H9 (cell line): ENCODE results near the gene DTNBP1. TPM values are rescaled to one million over a fixed set of nuclear protein-coding genes. Genes with fewer than 3 reads are reported as not detected.

Experiments
- DNase-seq: peaks from one replicate; pipeline ENCODE4 v3.0.0-alpha.2; 2017
- H2AFZ ChIP-seq: one replicate; pipeline ENCODE4 v1.6.1; 2013; ENCODE audit warnings: mild to moderate bottlenecking, low read length, control low read depth, moderate library complexity
- H2AK5ac ChIP-seq: 2 replicates; pipeline ENCODE4 v1.6.1; 2013; ENCODE audit warnings: low read length, control low read depth, mixed read lengths; ENCODE audit not compliant: insufficient read length
- H2BK120ac ChIP-seq: one replicate; pipeline ENCODE4 v1.6.1; 2013; ENCODE audit warnings: low read depth, mild to moderate bottlenecking, low read length, control low read depth, inconsistent platforms; ENCODE audit not compliant: poor library complexity, severe bottlenecking
- H2BK12ac ChIP-seq: 2 replicates; pipeline ENCODE4 v1.6.1; 2013; ENCODE audit warnings: low read length, control low read depth, mixed read lengths, low read depth; ENCODE audit not compliant: insufficient read length
- H2BK15ac ChIP-seq: 2 replicates; pipeline ENCODE4 v1.6.1; 2013; ENCODE audit warnings: low read depth, low read length, control low read depth
- H2BK20ac ChIP-seq: one replicate; pipeline ENCODE4 v1.6.1; 2013; ENCODE audit warnings: low read depth, mild to moderate bottlenecking, low read length, control low read depth, inconsistent platforms; ENCODE audit not compliant: poor library complexity, severe bottlenecking
- H2BK5ac ChIP-seq: 2 replicates; pipeline ENCODE4 v1.6.1; 2013; ENCODE audit warnings: low read length, control low read depth, mixed read lengths; ENCODE audit not compliant: insufficient read length
- H3K14ac ChIP-seq: 2 replicates; pipeline ENCODE4 v1.6.1; 2013; ENCODE audit warnings: low read length, control low read depth; ENCODE audit not compliant: insufficient read depth
- H3K18ac ChIP-seq: 2 replicates; pipeline ENCODE4 v1.6.1; 2013; ENCODE audit warnings: low read depth, mild to moderate bottlenecking, mixed read lengths, low read length, control low read depth; ENCODE audit not compliant: insufficient read length
- H3K23ac ChIP-seq: 2 replicates; pipeline ENCODE4 v1.6.1; 2013; ENCODE audit warnings: low read length, control low read depth, mixed read lengths, low read depth; ENCODE audit not compliant: insufficient read length
- H3K23me2 ChIP-seq: 2 replicates; pipeline ENCODE4 v1.6.1; 2013; ENCODE audit warnings: low read depth, mild to moderate bottlenecking, mixed read lengths, low read length, control low read depth; ENCODE audit not compliant: insufficient read length, poor library complexity, severe bottlenecking
- H3K27ac ChIP-seq: 2 replicates; pipeline ENCODE4 v1.5.1; 2013; ENCODE audit warnings: low read length, control low read depth, mixed read lengths, low read depth; ENCODE audit not compliant: insufficient read length
- H3K27me3 ChIP-seq: 2 replicates; pipeline ENCODE4 v1.6.1; 2013; ENCODE audit warnings: low read length, control low read depth, inconsistent platforms; ENCODE audit not compliant: insufficient read depth
- H3K4ac ChIP-seq: 2 replicates; pipeline ENCODE4 v1.6.1; 2013; ENCODE audit warnings: low read depth, mild to moderate bottlenecking, control low read depth, inconsistent platforms, low read length, moderate library complexity
- H3K4me1 ChIP-seq: 2 replicates; pipeline ENCODE4 v1.6.1; 2013; ENCODE audit warnings: low read length, control low read depth, inconsistent platforms; ENCODE audit not compliant: insufficient read depth
- H3K4me2 ChIP-seq: 2 replicates; pipeline ENCODE4 v1.6.1; 2013; ENCODE audit warnings: low read length, control low read depth, mixed read lengths; ENCODE audit not compliant: insufficient read length, insufficient read depth
- H3K56ac ChIP-seq: 2 replicates; pipeline ENCODE4 v1.6.1; 2013; ENCODE audit warnings: low read depth, mild to moderate bottlenecking, mixed read lengths, low read length, control low read depth; ENCODE audit not compliant: insufficient read length
- H3K79me1 ChIP-seq: 2 replicates; pipeline ENCODE4 v1.6.1; 2013; ENCODE audit warnings: low read depth, mild to moderate bottlenecking, moderate library complexity, low read length, control low read depth, inconsistent platforms; ENCODE audit not compliant: insufficient read depth, poor library complexity, severe bottlenecking
- H3K79me2 ChIP-seq: 2 replicates; pipeline ENCODE4 v1.6.1; 2013; ENCODE audit warnings: low read length, control low read depth, inconsistent platforms; ENCODE audit not compliant: insufficient read depth
- H3K9ac ChIP-seq: 2 replicates; pipeline ENCODE4 v1.6.1; 2013; ENCODE audit warnings: low read length, control low read depth, mixed read lengths; ENCODE audit not compliant: insufficient read length; ENCODE audit errors: extremely low read depth
- H3K9me3 ChIP-seq: one replicate; pipeline ENCODE4 v1.6.1; 2013; ENCODE audit warnings: low read depth, low read length, inconsistent platforms; ENCODE audit not compliant: control insufficient read depth
- H3T11ph ChIP-seq: one replicate; pipeline ENCODE4 v1.6.1; 2013; ENCODE audit warnings: mild to moderate bottlenecking, low read length, control low read depth, inconsistent platforms
- H4K20me1 ChIP-seq: one replicate; pipeline ENCODE4 v1.6.1; 2013; ENCODE audit not compliant: control insufficient read depth, insufficient read length, insufficient read depth
- H4K5ac ChIP-seq: 2 replicates; pipeline ENCODE4 v1.6.1; 2013; ENCODE audit warnings: low read depth, mild to moderate bottlenecking, mixed read lengths, low read length, control low read depth; ENCODE audit not compliant: insufficient read length
- H4K8ac ChIP-seq: replicated peaks from 2 replicates; pipeline ENCODE4 v1.6.1; 2013; ENCODE audit warnings: low read length, control low read depth, mixed read lengths, low read depth; ENCODE audit not compliant: insufficient read length
- H4K91ac ChIP-seq: 2 replicates; pipeline ENCODE4 v1.6.1; 2013; ENCODE audit warnings: low read depth, mild to moderate bottlenecking, moderate library complexity, mixed read lengths, low read length, control low read depth; ENCODE audit not compliant: insufficient read length
- H3K27ac Mint-ChIP-seq, 3 experiments: 2 replicates in 2 of 3; 3 replicates in 1 of 3; pipeline ENCODE4 v1.8.0; 2020 to 2021; ENCODE audit warnings: mixed read lengths in 3 of 3, mild to moderate bottlenecking in 1 of 3, moderate library complexity in 1 of 3
- H3K27me3 Mint-ChIP-seq: 2 replicates; pipeline ENCODE4 v1.8.0; 2021; ENCODE audit warnings: low read depth, mild to moderate bottlenecking, moderate library complexity, mixed read lengths
- H3K36me3 Mint-ChIP-seq, 3 experiments: 2 replicates in 2 of 3; 3 replicates in 1 of 3; pipeline ENCODE4 v1.8.0; 2020 to 2021; ENCODE audit warnings: low read depth in 3 of 3, mixed read lengths in 3 of 3; ENCODE audit not compliant: insufficient read depth in 1 of 3
- H3K4me1 Mint-ChIP-seq, 2 experiments: 2 replicates each; pipeline ENCODE4 v1.8.0; 2020; ENCODE audit warnings: mixed read lengths in 2 of 2
- H3K4me3 Mint-ChIP-seq, 2 experiments: 2 replicates in 1 of 2; 3 replicates in 1 of 2; pipeline ENCODE4 v1.8.0; 2020 to 2021; ENCODE audit warnings: mild to moderate bottlenecking in 2 of 2, mixed read lengths in 2 of 2, moderate library complexity in 1 of 2
- H3K9me3 Mint-ChIP-seq, 2 experiments: 2 replicates in 1 of 2; 3 replicates in 1 of 2; pipeline ENCODE4 v1.8.0; 2020; ENCODE audit warnings: mild to moderate bottlenecking in 2 of 2, mixed read lengths in 2 of 2, moderate library complexity in 1 of 2
- CTCF ChIP-seq: fragments of 200-600 bp; sonication (generic); conservative IDR thresholded peaks from 3 replicates; pipeline ENCODE4 v1.8.0; 2021; ENCODE audit warnings: antibody characterized with exemption, mild to moderate bottlenecking
- WGBS: extraction: QIAGEN DNeasy Blood & Tissue Kit; methylation state at CpG from one replicate; pipeline ENCODE4 v1.1.7; 2013; ENCODE audit warnings: missing lambda C conversion rate, low lambda C conversion rate, mixed read lengths; ENCODE audit not compliant: insufficient read length; ENCODE audit errors: extremely low coverage; 5-methylcytosine and 5-hydroxymethylcytosine counted together
- total RNA-seq: library from RNA; stranded (reverse); gene quantifications from 2 replicates; pipeline ENCODE4 v1.2.1, GENCODE V29; 2021

DTNBP1 gene
- total RNA-seq, 1 experiment from 2014 or later, result 12.9 TPM

GRCh38 chr6:15560713-15561112 lies 102.1 kb downstream of the DTNBP1 start:
- Histone ChIP-seq H3K27ac (no peak overlapping the region), H2BK20ac (no peak overlapping the region)
- no peaks in the 10 kb centered on the region for H3K36me3 Mint-ChIP-seq

More at GRCh38 chr6:15560713-15561112, 102.1 kb downstream of the DTNBP1 start:
- Histone ChIP-seq H4K91ac (no peak overlapping the region), H2BK5ac (no peak overlapping the region), H3K23ac (no peak overlapping the region), H2BK12ac (no peak overlapping the region), H3K9ac (no peak overlapping the region), H3K23me2 (no peaks in the 10 kb centered on the region), H4K20me1 (no peaks in the 10 kb centered on the region), H3K9me3 (no peaks in the 10 kb centered on the region), H3K18ac (no peak overlapping the region), H3K4me2 (no peak overlapping the region), H3K4me1 (no peaks in the 10 kb centered on the region; the same call in 1 of the 2 replicates), H3K79me1 (no peaks in the 10 kb centered on the region), H4K8ac (no peak overlapping the region), H2AK5ac (no peak overlapping the region), H2BK120ac (no peak overlapping the region), H3K14ac (no peak overlapping the region), H2BK15ac (no peak overlapping the region), H4K5ac (no peak overlapping the region), H3K27me3 (no peaks in the 10 kb centered on the region; the same call in 1 of the 2 replicates), H3K79me2 (no peaks in the 10 kb centered on the region), H3K4ac (no peak overlapping the region), H3K56ac (no peak overlapping the region), H3T11ph (no peak overlapping the region), H2AFZ (no peak overlapping the region)
- H3K9me3 Mint-ChIP-seq, result no peaks in the 10 kb centered on the region
- no peak overlapping the region for H3K4me3 Mint-ChIP-seq
- no peaks in the 10 kb centered on the region; the same call in 1 of the 2 replicates for H3K27me3 Mint-ChIP-seq
- no peak for DNase-seq
- TF ChIP-seq CTCF, result no peak
- H3K4me1 Mint-ChIP-seq, result peaks cover 11 to 13% of the 10 kb centered on the region in 2 experiments
- no peak overlapping the region for H3K27ac Mint-ChIP-seq
- no CpG with 5 or more reads among the region's 1 CpG for WGBS
